ENCODE measurements around the gene KLKB1.
A peak's percentile ranks its signal among the peaks of the same experiment; 100 is the strongest.

The KLKB1 gene

DNA sequence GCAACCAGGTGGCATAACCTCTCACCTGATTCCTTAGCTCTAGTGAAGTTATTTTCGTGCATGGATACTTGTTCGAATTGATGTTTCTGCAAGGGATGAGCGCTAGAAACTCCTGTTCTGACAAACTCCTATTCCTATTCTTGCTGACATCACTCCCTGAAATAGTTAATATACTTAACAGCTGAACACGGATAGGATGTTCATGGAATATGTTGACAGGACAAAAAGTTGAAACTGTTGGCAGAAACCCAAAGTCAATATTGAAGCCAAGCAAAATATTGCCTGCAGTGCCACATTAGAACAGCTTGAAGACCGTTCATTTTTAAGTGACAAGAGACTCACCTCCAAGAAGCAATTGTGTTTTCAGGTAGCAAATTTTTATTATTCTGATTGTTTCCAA, at the start of gene KLKB1:
Gene KLKB1 (plus strand): TSS at position 287 of the 400 bp plus-strand sequence. CDS start 689 bp downstream, outside the sequence.
- no peak for DNase-seq

DNA sequence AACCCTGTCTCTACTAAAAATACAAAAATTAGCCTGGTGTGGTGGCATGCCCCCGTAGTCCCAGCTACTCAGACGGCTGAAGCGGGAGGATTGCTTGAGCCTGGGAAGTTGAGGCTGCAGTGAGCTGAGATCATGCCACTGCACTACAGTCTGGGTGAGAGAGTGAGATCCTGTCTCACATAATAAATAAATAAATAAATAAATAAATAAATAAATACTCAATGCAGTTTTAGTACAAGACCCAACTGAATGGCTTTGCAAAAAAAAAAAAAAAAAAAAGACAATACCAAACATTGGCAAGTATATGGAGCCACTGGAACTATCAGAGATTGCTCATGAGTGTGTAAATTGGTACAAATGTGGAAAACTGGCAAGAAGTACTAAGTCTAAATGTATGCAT, 39.2 kb upstream of the KLKB1 start:
- no peak for DNase-seq

DNA sequence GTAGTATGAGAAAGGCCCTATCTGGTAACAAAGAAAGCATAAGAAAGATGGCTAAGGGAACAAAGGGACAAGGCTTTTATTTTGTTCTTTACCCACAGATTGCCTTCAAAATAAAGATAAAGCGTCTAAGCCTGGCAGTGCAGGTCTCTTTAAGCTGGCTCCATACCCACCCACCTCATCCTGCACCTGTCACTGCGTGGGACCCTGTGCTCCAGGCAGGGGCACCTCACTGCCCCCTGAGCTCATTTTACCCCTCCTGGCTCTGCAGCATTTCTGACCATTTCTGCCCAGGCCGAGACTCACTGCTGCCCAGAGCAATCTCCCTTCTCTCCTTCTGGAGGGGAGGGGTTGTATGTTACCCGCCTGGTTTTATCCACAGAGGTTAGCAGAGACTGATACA, 37.7 kb upstream of the KLKB1 start:
- DNase-seq, result no peak

DNA sequence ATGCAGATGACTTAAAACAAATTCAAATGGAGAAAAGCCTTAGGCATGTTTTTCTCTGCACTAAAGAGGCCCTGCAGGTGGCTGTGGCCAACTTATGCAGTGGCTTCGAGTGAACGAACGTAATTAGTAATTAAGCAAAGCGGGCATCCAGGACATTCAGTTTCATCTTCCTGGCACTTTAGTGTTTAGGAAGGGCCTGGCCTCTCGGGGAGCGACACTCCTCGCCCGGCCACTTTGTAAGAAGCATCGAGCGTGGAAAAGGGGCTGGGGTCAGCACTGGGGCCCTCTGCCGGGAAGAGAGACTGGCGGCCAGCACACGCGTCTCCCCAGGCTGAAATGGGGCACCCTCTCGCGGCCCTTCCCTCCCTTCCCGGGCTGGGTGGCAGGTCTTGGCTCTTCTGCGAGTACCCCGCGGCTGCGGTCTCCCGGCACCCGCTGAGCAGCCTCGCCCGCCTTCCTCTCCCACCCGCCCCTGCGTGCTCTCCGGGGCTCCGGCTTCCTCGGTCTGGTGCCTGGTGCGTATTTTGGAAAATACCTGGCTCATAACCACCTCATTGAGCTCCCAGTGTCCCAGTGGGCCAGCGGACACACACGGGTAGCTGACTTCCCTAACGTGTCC, 36.6 kb upstream of the KLKB1 start:
- DNase-seq, result peak; percentile 21 to 41

DNA sequence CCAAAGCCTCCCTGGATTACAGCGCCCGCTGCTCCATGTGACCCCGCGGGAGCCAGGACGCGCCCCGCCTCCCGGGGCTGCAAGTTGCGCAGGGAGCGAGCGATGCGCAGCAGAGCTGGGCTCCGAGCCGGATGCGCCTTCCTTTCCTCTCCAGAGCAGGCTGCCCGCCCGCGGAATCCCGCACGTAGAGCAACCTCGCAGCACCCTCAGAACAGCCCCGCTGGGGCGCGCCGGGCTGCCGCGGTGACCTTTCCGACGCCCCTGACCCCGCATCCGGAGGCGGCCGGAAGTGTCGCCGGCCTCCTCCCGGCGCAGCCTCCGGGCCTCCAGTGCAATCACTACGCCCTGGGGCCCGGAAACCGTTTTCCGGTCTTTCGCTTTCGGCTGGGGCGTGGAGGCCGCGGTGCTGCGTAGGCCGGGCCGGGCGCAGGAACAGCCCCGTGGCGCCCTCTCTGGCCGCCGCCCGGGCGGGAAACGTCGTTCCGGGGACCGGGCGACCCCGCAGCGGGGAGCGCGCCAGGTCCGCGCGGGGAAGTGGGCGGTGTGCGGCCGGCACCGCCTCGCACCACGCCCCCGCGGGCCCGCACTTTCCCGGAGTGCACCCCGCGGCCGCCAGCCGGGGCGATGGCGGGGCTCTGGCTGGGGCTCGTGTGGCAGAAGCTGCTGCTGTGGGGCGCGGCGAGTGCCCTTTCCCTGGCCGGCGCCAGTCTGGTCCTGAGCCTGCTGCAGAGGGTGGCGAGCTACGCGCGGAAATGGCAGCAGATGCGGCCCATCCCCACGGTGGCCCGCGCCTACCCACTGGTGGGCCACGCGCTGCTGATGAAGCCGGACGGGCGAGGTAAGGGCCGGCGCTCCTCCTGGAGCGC, 35.9 kb upstream of the KLKB1 start, which contains the start of gene CYP4V2:
Gene CYP4V2 (plus strand): TSS at position 368 of the 866 bp plus-strand sequence. CDS start 257 bp downstream, at position 625.
- peak; percentile 80 to 89 for DNase-seq

DNA sequence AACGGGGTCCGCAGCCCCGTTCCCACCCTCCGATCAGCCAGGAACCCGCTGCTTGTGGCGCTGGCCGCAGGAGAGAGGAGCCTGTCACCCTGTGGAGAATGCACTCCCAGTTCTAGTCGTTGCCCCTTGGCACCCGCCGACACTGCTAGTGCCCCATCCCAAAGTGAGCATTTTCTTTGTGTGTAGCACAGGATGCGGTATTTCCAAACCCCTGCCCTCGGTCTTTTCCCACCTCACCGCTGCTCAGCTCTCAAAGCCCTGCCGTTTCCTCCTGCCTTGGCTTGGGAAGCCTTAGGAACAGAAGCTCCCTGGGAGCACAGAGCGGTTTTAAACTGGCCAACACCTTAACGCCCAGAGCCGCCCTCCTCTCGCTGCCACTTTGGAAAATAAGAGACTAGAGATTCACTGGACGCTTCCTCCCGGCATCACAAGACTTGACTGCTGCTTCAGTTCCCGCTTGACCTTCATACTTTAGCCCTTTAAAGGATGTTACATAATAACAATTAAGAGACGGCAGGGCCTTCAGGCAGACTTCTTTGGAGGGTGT, 35.2 kb upstream of the KLKB1 start:
- DNase-seq, result peak; percentile 50 to 55

DNA sequence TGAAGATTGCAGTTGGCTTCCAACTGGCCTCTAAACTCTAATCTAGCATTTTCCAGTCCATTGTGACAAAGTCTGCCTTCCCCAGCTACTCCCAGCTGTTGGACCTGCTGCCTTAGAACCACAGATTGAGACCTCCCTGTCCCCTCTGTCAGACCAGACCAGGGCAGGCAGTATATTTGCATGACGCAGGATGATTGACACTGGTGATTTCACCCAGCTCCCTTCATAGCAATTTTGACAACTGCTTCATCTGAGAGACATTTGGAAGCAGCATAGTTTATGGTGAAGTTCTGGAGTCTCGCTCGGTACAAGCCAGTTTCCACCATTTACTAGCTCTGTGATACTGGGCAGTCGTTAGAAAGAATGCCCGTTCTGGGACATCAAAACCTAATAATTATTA, 33.5 kb upstream of the KLKB1 start:
- no peak for DNase-seq

DNA sequence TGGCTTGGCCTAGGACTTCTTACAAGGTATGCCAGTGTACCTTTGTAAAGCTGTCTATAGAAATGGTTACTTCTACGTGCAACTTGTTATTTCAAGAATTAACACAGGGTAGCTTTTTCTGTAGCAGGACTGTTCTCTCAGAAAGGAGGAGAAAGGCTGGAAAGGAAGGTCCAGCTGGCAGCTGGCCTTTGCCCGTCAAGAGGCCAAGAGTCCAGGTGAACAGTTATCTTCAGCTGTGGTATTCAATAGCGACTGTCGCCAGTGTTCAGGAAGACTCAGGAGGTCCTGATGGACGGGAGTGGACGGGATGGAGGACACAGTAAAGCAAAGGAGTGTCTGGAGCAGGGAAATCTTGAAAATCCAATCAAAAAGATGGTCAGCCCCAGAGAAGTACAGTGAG, 31.2 kb upstream of the KLKB1 start:
- no peak for DNase-seq

DNA sequence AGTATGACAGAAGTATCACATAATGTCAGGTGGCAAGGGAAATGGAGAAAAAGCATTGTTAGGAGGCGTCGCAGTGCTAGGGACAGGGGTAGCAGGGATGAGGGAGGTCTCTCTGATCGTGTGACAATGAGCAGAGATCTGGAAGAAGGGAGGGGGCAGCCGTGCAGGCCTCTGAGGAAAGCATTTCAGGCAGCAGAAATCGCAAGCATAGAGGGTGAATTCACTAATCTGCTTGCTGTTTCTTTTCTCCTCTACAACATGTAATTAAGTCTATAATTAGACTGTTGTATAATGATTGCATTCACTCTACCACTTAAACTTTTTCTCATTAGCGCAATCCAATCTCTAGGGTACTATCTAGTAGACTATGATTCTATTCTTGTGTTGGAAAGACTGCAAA, 26.8 kb upstream of the KLKB1 start:
- DNase-seq, result no peak

DNA sequence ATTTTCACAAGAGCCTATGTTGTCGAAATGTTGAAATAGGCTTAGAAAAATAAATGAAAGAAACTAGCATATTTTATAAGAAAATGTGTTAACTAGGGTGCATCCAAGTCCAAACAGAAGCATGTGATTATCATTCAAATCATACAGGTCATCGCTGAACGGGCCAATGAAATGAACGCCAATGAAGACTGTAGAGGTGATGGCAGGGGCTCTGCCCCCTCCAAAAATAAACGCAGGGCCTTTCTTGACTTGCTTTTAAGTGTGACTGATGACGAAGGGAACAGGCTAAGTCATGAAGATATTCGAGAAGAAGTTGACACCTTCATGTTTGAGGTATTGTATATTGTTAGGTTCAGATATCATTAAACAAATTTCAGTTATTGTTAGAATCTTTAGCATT, 26.3 kb upstream of the KLKB1 start:
- DNase-seq, result no peak

DNA sequence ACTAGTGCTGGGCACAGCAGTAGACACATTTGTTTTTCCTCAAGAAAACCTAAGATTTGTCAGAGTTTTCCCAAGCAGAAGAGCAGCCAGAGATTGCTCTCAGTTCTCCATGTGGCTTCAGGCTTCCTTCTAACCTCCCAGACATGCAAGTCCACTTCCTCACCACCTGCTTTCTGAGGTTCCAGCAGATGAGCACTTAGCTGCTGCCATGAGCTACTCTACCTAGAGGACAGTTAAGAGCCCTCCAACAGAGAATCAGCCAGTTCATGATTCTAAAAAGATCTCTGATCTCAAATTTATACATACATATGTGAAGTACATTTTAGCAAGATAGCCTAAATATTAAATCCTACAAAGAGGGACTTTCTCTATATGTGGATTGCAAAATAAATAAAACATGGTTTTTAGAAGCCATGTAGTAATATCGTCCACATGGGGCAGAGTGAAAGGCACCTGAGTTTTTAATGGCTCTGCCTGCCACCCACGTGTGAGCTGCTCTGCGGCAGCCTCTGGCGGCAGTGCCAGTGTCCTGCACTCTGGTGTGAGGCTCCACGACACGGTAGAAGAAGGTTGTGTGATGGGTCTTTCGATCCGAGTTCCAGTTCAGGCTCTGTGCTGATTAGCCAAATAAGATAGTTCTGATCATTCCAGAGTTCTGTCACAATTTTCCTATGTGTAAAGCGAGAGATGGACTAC, 25.6 kb upstream of the KLKB1 start:
- DNase-seq, result peak; percentile 71 to 72

DNA sequence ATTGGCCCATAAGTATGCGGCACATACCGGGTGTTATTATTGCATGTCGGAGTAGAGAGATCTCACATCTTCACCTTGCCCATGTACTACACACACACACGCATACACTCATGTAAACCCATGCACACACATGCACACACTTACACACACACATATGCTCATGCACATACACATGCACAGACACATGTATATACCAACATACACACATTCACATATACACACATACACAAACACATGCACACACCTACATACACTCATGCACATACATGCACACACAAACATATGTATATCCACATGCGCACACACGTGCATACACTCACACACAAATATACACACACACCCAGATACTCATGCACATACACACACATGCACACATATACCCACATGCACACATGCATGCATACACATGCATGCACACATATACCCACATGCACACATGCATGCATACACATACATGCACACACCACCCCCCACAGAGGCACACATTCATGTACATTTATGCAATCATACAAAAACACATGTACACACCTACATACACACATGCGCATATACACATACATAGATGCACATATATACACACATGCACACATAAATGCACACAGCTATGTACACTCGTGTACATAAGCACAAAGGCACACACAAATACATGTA, 24.7 kb upstream of the KLKB1 start:
- no peak for DNase-seq

DNA sequence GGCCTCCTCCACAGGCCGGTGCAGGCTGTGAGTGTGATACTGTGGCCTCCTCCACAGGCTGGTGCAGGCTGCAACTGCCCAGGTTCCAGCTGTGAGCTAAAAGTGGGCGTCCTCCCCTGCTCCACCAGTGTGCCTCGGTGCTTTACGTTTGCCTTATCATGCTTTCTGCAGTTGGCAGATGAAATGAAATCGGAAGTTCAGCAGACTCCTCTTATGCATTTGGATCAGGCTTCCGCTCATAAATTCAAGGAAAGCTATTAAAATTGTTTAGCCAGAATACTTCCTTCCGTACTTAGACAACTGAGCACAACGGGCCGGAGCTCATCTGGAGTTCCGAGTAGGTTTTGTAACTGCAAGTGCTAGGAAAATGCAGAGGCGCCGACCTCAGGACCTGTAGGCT, 23.9 kb upstream of the KLKB1 start:
- DNase-seq, result peak; percentile 33 to 47

DNA sequence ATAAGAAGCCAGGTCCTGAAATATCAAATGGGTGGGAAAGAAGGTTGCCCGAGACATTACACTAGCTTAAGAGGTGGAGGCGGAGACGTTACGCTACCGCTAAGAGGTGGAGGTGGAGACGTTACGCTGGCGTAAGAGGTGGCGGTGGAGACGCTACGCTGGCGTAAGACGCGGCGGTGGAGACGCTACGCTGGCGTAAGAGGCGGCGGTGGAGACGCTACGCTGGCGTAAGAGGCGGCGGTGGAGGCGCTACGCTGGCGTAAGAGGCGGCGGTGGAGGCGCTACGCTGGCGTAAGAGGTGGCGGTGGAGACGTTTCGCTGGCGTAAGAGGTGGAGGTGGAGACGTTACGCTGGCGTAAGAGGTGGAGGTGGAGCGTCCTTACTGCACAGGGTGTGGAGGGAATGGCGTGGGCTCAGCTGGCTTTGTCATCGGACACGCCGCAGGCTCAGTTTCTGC, 23.2 kb upstream of the KLKB1 start:
- peak; percentile 60 to 66 for DNase-seq

DNA sequence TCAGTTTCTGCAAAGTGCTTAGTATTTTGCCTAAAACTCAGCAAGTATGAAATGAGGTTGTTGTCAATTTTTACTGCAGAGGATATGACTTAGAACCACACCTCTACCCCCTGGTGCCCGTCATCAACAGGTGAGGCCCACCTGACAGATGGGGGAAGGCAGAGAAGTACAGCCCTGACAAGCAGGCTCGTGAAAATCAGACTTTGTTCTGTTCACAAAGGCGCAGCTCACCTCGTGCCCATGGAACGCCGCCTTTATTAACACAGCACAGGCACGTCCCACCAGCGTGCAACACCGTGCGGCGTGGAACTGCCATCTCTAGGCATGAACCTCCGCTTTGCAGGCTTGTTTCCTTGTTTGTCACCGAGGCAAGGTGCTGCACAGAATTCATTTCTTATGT, 22.6 kb upstream of the KLKB1 start:
- no peak for DNase-seq

DNA sequence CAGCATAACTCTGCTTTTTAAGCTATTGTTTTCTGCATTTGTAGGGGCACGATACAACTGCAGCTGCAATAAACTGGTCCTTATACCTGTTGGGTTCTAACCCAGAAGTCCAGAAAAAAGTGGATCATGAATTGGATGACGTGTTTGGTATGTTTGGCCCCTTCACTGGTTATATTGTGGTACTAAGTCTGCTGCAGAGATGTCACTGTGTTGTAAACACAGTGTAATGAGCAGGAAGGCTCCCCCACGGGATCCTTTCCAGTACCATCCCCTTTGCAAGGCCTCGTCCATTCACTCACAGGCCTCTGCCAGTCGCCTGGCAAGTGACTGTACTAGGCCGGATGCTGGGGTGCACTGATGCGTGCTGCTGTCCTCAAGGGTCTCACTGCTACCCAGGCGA, 22.2 kb upstream of the KLKB1 start:
- no peak for DNase-seq

DNA sequence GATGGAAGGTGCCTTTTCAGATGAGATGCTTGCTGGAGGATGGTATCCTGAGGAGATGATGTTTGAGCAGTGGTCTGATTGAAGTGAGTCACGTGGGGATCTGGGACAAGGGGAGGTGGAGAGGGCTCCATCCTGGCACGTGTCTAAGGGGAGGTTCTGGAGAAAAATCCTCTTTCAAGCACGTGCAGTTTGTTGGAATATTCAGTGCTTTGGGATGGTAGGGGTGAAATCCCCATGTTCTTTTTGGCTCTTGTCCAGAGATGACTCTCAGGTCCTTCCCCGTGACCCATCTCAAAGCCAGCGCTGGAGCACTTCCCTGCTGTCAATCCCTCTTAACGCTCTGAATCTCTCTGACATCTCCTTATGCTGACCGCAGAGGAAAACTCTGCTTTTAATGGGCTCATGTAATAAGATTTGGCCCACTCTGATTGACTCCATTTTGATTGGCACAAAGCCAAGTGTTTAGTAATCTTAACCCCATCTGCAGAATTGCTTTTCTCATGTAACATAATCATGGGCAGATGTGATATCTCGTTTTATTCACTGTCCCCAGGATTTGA, 10.8 kb upstream of the KLKB1 start:
- DNase-seq, result no peak

DNA sequence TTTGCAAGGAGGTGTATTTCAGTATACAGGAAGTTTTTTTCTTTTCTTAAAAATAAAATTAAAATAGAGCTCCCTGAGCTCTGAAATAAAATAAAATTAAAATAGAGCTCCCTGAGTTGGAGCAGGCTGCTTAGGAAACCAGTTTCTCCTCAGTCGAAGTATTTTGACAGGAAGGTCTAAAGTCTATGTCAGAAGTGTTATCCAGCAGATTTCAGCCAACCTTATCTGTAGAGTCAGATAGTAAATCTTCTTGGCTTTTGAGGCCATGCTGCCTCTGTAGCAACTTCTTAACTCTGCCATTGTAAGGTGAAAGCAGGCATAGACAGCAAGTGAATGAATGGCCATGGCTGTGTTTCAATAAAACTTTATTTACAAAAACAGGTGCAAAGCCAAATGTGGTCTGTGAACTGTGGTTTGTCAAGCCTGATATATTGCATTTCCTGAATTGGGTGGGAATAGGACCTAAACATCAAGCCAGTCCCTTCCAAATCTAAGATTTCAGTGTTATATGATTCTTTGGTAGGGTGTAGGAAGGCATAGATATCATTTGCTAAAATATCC, 9.5 kb upstream of the KLKB1 start:
- DNase-seq, result no peak

DNA sequence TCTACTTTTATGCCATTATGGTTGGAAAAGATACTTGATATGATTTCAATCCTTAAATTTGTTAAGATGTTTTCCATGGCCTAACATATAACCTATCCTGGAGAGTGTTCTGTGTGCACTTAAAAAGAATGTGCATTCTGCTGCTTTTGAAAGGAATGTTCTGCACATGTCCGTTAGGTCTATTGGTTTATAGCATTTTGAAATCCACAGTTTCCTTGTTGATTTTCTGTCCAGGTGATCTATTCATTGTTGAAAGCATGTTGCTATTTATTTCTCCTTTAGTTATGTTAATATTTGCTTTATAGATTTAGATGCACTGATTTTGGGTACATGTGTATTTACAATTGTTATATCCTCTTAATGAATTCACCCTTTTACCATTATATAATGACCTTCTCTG, 5.7 kb upstream of the KLKB1 start:
- no peak for DNase-seq

DNA sequence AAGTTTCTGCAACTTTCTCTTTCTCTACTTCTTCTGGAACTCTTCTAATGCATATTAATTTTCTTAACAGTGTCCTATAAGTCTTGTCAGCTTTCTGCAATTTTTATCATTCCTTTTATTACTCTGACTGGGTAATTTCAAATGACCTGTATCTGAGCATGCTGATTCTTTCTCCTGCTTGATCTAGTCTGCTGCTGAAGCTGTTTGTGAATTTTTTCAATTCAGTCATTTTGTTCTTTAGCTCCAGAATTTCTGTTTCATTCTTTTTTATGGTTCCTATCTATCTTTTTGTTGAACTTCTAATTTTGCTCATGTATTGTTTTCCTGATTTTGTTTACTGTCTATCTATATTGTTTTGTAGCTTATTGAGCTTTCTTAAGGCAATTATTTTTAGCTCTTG, 1.5 kb upstream of the KLKB1 start:
- no peak for DNase-seq

DNA sequence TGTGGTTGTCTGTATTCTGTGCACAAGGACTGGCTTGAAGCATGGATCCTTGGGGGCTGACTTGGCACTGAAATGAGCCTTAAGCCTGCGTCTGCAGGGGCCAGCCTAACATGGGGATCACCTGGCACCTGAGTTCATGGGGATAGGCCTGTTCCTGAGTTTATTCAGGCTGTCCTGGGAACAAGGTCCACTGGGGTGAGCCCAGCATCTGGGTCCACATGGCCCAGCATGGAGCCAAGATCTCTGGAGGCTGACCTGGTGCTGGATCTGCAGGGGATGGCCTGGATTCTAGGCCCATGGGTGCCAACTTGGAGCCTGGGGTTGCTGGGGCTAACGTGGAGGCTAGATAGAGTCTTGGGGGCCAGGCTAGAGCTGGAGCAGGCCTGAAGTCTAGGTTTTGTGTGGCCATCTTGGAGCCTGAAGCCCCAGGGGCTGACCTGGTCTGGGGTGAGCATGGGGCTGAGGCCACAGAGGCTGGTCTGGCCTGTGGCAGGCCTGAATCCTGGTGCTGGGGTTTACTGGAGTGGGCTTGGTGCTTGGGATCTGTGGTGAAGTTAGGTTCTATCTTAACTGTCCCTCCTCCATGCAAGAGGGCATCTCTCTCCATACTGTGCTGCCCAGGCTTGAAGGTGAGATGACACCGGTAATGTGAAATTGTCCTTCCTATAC, 652 bp upstream of the KLKB1 start:
- no peak for DNase-seq
